Measurements from ENCODE around the gene MAN2A1.
A peak's percentile ranks its signal among the peaks of the same experiment; 100 is the strongest.

Gene MAN2A1

GRCh38 chr5:109653042-109653441, 36.7 kb upstream of the MAN2A1 start:
- H2BK5ac ChIP-seq (ENCODE audit: low read depth, low read length, poor library complexity) = no peak overlapping the region
- H3K27me3 ChIP-seq (ENCODE audit: insufficient read depth, low read length) = no peaks in the 10 kb centered on the region
- H3K18ac ChIP-seq (ENCODE audit: low read length) = no peak overlapping the region
- H3K9ac ChIP-seq (ENCODE audit: low read length) = no peak overlapping the region
- no peaks in the 10 kb centered on the region for H3K79me2 ChIP-seq (ENCODE audit: control insufficient read depth, insufficient read depth, low read length, poor library complexity)
- no peaks in the 10 kb centered on the region for H3K79me1 ChIP-seq (ENCODE audit: low read length)
- no peak overlapping the region for H2BK120ac ChIP-seq (ENCODE audit: insufficient read depth, low read length, poor library complexity)
- H3K9me3 ChIP-seq (ENCODE audit: insufficient read depth, low read depth, low read length) = no peaks in the 10 kb centered on the region
- no peak for DNase-seq
- H4K12ac ChIP-seq (ENCODE audit: low read depth, low read length) = no peak overlapping the region
- no peak overlapping the region for H2BK12ac ChIP-seq (ENCODE audit: low read length)
- no peak overlapping the region for H3K4me2 ChIP-seq (ENCODE audit: low read length)
- no peak overlapping the region for H2AK5ac ChIP-seq (ENCODE audit: low read length)
- H3K4ac ChIP-seq (ENCODE audit: low read depth, low read length) = no peak overlapping the region
- no peak overlapping the region for H3K27ac ChIP-seq (ENCODE audit: low read depth, low read length)
- no peaks in the 10 kb centered on the region for H3K4me1 ChIP-seq (ENCODE audit: control insufficient read depth in 1 of 2, insufficient read depth in 2 of 2, low read length in 2 of 2)
- no peak overlapping the region for H4K91ac ChIP-seq (ENCODE audit: low read depth, low read length)
- H3K14ac ChIP-seq (ENCODE audit: low read length) = no peak overlapping the region
- no peak overlapping the region for H3K4me3 ChIP-seq (ENCODE audit: low read depth, low read length)
- H2AFZ ChIP-seq (ENCODE audit: insufficient read depth, low read length, poor library complexity) = no peak overlapping the region
- H4K8ac ChIP-seq (ENCODE audit: low read depth, low read length) = no peak overlapping the region
- H3K23ac ChIP-seq (ENCODE audit: low read length) = no peak overlapping the region
- H3K36me3 ChIP-seq (ENCODE audit: control insufficient read depth in 1 of 2, insufficient read depth in 2 of 2, low read length in 2 of 2) = no peaks in the 10 kb centered on the region
- WGBS (ENCODE audit: extremely low coverage, insufficient coverage, insufficient read length) = no CpG with 5 or more reads among the region's 2 CpGs

GRCh38 chr5:109653561-109654239, 36.0 kb upstream of the MAN2A1 start:
- no peaks in the 10 kb centered on the region for H3K79me1 ChIP-seq (ENCODE audit: low read length)
- H2AFZ ChIP-seq (ENCODE audit: insufficient read depth, low read length, poor library complexity) = no peak overlapping the region
- no peak overlapping the region for H2BK12ac ChIP-seq (ENCODE audit: low read length)
- no peak overlapping the region for H3K9ac ChIP-seq (ENCODE audit: low read length)
- no peak overlapping the region for H3K14ac ChIP-seq (ENCODE audit: low read length)
- no peaks in the 10 kb centered on the region for H3K36me3 ChIP-seq (ENCODE audit: control insufficient read depth in 1 of 2, insufficient read depth in 2 of 2, low read length in 2 of 2)
- no peak overlapping the region for H3K4me3 ChIP-seq (ENCODE audit: low read depth, low read length)
- no peak for DNase-seq
- H4K8ac ChIP-seq (ENCODE audit: low read depth, low read length) = no peak overlapping the region
- no peak overlapping the region for H2BK120ac ChIP-seq (ENCODE audit: insufficient read depth, low read length, poor library complexity)
- no peak overlapping the region for H2BK5ac ChIP-seq (ENCODE audit: low read depth, low read length, poor library complexity)
- WGBS (ENCODE audit: extremely low coverage, insufficient coverage, insufficient read length) = no CpG with 5 or more reads among the region's 3 CpGs
- no peak overlapping the region for H3K4me2 ChIP-seq (ENCODE audit: low read length)
- no peaks in the 10 kb centered on the region for H3K9me3 ChIP-seq (ENCODE audit: insufficient read depth, low read depth, low read length)
- no peak overlapping the region for H3K23ac ChIP-seq (ENCODE audit: low read length)
- H3K27ac ChIP-seq (ENCODE audit: low read depth, low read length) = no peak overlapping the region
- H3K18ac ChIP-seq (ENCODE audit: low read length) = no peak overlapping the region
- no peak overlapping the region for H3K4ac ChIP-seq (ENCODE audit: low read depth, low read length)
- no peaks in the 10 kb centered on the region for H3K79me2 ChIP-seq (ENCODE audit: control insufficient read depth, insufficient read depth, low read length, poor library complexity)
- no peak overlapping the region for H4K12ac ChIP-seq (ENCODE audit: low read depth, low read length)
- no peak overlapping the region for H4K91ac ChIP-seq (ENCODE audit: low read depth, low read length)
- H2AK5ac ChIP-seq (ENCODE audit: low read length) = no peak overlapping the region
- no peaks in the 10 kb centered on the region for H3K4me1 ChIP-seq (ENCODE audit: control insufficient read depth in 1 of 2, insufficient read depth in 2 of 2, low read length in 2 of 2)
- no peaks in the 10 kb centered on the region for H3K27me3 ChIP-seq (ENCODE audit: insufficient read depth, low read length)

- Histone ChIP-seq H3K4ac (ENCODE audit: low read depth, low read length) (no peak overlapping the region), H3K79me2 (ENCODE audit: control insufficient read depth, insufficient read depth, low read length, poor library complexity) (no peaks in the 10 kb centered on the region), H4K8ac (ENCODE audit: low read depth, low read length) (no peak overlapping the region), H3K4me2 (ENCODE audit: low read length) (no peak overlapping the region), H3K27me3 (ENCODE audit: insufficient read depth, low read length) (no peaks in the 10 kb centered on the region), H2AFZ (ENCODE audit: insufficient read depth, low read length, poor library complexity) (no peak overlapping the region), H3K14ac (ENCODE audit: low read length) (no peak overlapping the region), H3K4me3 (ENCODE audit: low read depth, low read length) (no peak overlapping the region), H3K79me1 (ENCODE audit: low read length) (no peaks in the 10 kb centered on the region), H3K27ac (ENCODE audit: low read depth, low read length) (no peak overlapping the region), H2BK120ac (ENCODE audit: insufficient read depth, low read length, poor library complexity) (no peak overlapping the region), H3K23ac (ENCODE audit: low read length) (no peak overlapping the region), H3K9ac (ENCODE audit: low read length) (no peak overlapping the region), H3K18ac (ENCODE audit: low read length) (no peak overlapping the region), H3K36me3 (ENCODE audit: control insufficient read depth in 1 of 2, insufficient read depth in 2 of 2, low read length in 2 of 2) (no peaks in the 10 kb centered on the region), H2BK12ac (ENCODE audit: low read length) (no peak overlapping the region), H4K91ac (ENCODE audit: low read depth, low read length) (no peak overlapping the region), H3K9me3 (ENCODE audit: insufficient read depth, low read depth, low read length) (no peaks in the 10 kb centered on the region), H2BK5ac (ENCODE audit: low read depth, low read length, poor library complexity) (no peak overlapping the region), H4K12ac (ENCODE audit: low read depth, low read length) (no peak overlapping the region), H2AK5ac (ENCODE audit: low read length) (no peak overlapping the region), H3K4me1 (ENCODE audit: control insufficient read depth in 1 of 2, insufficient read depth in 2 of 2, low read length in 2 of 2) (no peaks in the 10 kb centered on the region)
- no CpG with 5 or more reads among the region's 6 CpGs for WGBS (ENCODE audit: extremely low coverage, insufficient coverage, insufficient read length)
- DNase-seq = no peak
Observed at GRCh38 chr5:109654455-109654854, 35.3 kb upstream of the MAN2A1 start.

DNA sequence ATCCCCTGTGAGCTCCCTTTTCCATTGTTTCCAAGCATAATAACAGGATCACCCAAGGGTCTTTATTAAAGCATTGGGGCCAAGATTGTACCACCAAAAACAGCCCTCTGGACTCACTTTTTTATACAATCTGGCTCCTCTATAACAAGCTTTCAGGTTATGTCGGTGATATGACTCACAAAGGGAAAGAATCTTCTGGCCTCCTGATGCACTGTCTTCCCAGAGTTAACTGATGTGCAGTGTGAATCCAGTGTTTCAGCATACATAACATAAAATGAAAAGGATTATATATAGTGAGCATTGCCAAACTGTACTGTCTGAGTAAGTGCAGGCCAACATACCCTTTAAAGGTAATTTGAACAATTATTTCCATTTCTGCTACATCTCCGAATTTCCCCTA, 33.9 kb upstream of the MAN2A1 start:
- Histone ChIP-seq H3K4ac (ENCODE audit: low read depth, low read length) (no peak overlapping the region), H3K27me3 (ENCODE audit: insufficient read depth, low read length) (no peaks in the 10 kb centered on the region), H4K12ac (ENCODE audit: low read depth, low read length) (no peak overlapping the region), H3K18ac (ENCODE audit: low read length) (no peak overlapping the region), H2BK12ac (ENCODE audit: low read length) (no peak overlapping the region), H3K4me3 (ENCODE audit: low read depth, low read length) (no peak overlapping the region), H3K4me2 (ENCODE audit: low read length) (no peak overlapping the region), H2BK120ac (ENCODE audit: insufficient read depth, low read length, poor library complexity) (no peak overlapping the region), H3K4me1 (ENCODE audit: control insufficient read depth in 1 of 2, insufficient read depth in 2 of 2, low read length in 2 of 2) (no peaks in the 10 kb centered on the region), H3K79me2 (ENCODE audit: control insufficient read depth, insufficient read depth, low read length, poor library complexity) (no peaks in the 10 kb centered on the region), H3K79me1 (ENCODE audit: low read length) (no peaks in the 10 kb centered on the region), H4K91ac (ENCODE audit: low read depth, low read length) (no peak overlapping the region), H3K14ac (ENCODE audit: low read length) (no peak overlapping the region), H3K36me3 (ENCODE audit: control insufficient read depth in 1 of 2, insufficient read depth in 2 of 2, low read length in 2 of 2) (no peaks in the 10 kb centered on the region), H3K9me3 (ENCODE audit: insufficient read depth, low read depth, low read length) (no peaks in the 10 kb centered on the region), H2AK5ac (ENCODE audit: low read length) (no peak overlapping the region), H2BK5ac (ENCODE audit: low read depth, low read length, poor library complexity) (no peak overlapping the region), H3K23ac (ENCODE audit: low read length) (no peak overlapping the region), H3K9ac (ENCODE audit: low read length) (no peak overlapping the region), H4K8ac (ENCODE audit: low read depth, low read length) (no peak overlapping the region), H3K27ac (ENCODE audit: low read depth, low read length) (no peak overlapping the region), H2AFZ (ENCODE audit: insufficient read depth, low read length, poor library complexity) (no peak overlapping the region)
- no CpG with 5 or more reads among the region's 2 CpGs for WGBS (ENCODE audit: extremely low coverage, insufficient coverage, insufficient read length)
- peak in 1 of 2 donors; percentile 27 for DNase-seq

All from trophoblast cell (in vitro differentiated cells and primary cell).